ELR (cell line): Measurements from ENCODE around the gene WDFY2.
"Not testable (repeated sequence)": the region's sequence is repeated elsewhere in the genome, so short reads cannot be mapped to it uniquely, and the experiment has no call there.

ENCODE experiments used
- DNase-seq: peaks from one replicate; pipeline ENCODE4 v3.0.0-alpha.2; 2015; ENCODE audit warnings: low read depth

The WDFY2 gene

GRCh38 chr13:51666839-51667238, 82.6 kb downstream of the WDFY2 start:
- DNase-seq, result no peak

DNA sequence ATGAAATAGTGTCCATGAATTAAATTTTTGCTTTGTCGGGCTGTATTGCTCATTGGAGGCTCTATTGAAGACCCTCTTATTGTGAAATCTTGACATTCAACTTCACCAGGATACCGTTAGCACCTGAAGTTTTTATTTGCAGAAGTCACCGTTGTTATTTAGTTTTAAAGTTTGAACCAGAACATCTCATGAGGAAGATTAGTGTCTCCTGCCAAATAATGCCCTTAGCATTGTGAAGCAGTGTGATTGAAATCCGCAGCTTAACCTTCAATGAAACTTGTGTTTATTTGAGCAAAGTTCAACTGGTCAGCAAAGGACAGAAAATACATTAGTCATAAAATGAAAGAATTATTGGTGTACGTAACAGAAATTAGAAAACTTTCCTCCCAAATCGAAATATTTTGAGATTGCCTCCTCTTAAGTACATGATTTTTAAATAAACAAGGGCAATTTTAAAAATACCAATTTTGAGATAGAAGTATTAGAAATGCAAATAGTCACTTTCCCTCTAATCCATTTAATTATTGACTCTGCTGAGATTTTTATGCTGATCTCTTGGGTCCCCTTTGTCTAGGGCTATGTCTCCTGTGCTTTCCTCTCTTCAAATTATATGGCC, 84.4 kb downstream of the WDFY2 start:
- DNase-seq, result no peak

- no peak for DNase-seq
Measured at GRCh38 chr13:51673165-51673564, 88.9 kb downstream of the WDFY2 start.

- no peak for DNase-seq
Measured at GRCh38 chr13:51674276-51674675, 90.0 kb downstream of the WDFY2 start.

DNA sequence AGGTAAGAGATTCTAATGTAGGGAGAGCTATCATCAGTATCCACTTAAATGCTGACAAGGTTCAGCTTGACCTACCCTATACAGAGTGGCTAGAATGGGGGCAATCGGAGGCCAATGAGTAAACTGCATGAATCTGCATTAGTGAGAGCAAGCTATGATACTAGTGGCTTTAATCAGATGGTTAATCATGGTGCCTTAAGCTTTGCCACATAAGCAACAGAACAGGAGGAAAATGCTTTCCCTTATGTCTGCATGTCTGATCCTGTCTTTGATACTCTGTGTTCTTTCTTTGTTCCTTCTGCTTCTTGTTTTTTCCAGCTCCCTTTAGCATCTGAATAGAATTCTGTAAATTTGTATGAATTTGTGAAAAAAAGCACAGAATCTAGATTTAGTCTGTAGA, 91.1 kb downstream of the WDFY2 start:
- DNase-seq, result no peak

GRCh38 chr13:51675877-51676276, 91.6 kb downstream of the WDFY2 start:
- DNase-seq, result no peak

- DNase-seq, result no peak
Measured at GRCh38 chr13:51676739-51677138, 92.5 kb downstream of the WDFY2 start.

GRCh38 chr13:51678420-51678819, 94.2 kb downstream of the WDFY2 start:
- no peak for DNase-seq

DNA sequence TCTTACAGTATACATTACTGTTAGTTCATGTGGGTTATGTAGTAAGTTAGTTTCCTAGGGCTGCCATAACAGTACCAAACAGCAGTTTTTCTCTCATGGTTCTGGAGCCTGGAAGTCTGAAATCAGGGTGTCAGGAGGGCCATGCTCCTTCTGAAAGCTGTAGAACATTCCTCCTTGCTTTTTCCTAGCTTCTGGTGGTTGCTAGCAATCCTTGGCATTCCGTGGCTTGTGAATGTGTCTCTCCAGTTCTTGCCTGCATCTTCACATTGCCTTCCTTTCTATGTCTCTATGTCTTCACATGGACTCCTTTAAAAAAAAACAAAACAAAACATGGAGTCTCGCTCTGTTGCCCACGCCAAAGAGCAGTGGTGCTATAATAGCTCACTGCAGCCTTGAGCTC, 95.4 kb downstream of the WDFY2 start:
- no peak for DNase-seq

DNA sequence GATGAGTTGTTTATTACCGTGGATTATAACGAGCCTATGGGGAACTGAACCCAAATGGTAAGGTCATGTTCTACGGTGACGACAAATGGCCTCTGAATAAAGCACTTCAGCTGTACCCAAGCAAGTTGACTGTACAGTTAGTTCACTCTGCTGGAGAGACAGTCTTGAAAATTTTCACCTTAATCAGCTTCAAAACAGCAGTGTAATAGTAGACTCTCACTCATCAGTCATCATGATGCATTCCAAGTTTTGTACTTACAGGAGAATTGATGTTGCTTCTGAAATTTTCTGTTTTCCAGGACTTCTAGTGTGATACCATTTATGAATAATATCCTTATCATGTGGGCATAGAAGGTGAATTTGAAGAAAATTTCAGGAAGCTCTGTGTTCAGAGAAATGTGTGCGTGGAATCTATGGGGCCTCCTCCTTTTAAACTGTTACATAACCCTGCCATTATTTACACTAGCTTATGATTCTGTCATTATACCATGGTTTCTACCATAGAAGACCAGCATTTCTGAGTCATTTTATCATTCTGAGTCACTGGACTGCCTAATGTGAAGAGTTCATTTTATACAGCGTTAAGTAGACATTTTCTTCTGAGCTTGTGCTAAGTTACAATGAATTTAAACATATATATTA, 96.9 kb downstream of the WDFY2 start:
- peak; percentile 94 for DNase-seq

DNA sequence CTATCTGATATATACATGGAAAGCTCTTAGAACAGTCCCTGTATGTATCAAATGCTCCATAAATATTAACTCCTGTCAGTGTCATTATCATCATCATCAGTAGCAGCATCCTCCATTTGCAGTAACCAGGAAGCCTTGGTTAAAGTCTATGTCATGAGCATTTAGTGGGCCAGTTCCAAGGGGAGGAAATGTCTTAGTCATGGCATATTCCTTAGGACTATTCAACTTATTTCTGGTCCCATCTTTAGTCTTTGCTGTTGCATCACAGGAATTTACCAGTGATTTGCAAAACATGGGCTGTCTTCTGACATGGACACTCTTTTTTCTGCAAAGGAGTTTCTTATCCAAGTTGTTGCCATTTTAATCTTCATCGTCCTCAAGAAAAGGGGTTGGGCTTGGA, 98.4 kb downstream of the WDFY2 start:
- DNase-seq, result peak; percentile 40

- no peak for DNase-seq
Measured at GRCh38 chr13:51683597-51683996, 99.3 kb downstream of the WDFY2 start.

GRCh38 chr13:51684076-51684475, 99.8 kb downstream of the WDFY2 start:
- DNase-seq, result no peak

GRCh38 chr13:51687947-51688714, 103.9 kb downstream of the WDFY2 start:
- DNase-seq, result no peak

DNA sequence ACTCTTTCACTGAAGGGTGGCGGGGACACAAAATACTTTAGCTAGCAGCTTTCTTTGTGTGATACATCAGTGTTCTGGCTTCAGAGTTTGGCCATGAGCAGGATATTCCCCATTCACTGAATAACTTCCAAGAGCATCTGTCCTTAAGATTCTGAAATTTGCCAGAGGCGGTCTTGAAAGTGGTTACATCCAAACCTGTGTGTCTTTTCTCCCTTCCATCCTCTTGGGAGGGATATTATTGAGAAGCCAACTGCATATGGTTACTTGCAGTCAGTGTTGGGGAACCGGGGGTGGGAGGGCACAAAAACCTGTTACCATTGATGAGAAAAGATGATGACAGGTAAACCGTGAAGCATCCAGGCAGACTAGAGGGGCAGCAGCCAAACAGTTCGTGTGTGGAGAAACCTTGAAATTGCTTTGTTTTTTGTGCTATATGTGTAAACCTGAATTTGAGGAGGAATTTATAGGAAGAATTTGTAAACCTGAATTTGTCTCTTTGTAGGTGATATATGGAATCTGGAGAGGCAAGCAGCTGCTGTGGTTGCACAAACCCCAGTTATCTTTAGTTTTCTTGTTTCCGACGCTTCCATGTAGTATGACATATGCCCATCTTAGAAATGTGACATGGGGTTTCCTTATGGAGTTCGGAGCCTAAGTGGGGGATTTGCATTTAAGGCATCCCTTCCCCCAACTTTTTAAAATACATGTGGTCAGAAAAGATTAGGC, 104.8 kb downstream of the WDFY2 start:
- no peak for DNase-seq

DNA sequence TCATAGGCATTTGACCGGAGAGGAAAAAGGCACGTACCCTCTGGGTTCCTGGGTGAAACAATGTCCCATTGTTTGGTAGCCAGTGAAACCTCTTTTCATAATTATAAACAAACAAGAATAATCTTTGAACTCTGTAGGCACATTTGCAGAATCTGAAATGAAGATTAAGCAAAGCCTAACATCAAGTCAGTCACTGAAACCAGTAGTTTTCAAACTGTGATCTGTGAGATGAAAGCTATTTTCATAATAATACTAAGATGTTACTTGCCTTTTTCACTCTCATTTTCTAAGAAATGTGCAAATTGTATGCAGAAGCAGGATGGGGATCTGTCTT, 105.4 kb downstream of the WDFY2 start:
- no peak for DNase-seq

DNA sequence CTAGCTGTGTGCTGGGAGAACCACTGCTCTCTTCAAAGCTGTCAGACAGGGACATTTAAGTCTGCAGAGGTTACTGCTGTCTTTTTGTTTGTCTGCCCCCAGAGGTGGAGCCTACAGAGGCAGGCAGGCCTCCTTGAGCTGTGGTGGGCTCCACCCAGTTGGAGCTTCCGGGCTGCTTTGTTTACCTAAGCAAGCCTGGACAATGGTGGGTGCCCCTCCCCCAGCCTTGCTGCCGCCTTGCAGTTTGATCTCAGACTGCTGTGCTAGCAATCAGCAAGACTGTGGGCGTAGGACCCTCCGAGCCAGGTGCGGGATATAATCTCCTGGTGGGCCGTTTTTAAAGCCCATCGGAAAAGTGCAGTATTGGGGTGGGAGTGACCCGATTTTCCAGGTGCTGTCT, 111.4 kb downstream of the WDFY2 start:
- not testable (repeated sequence) for DNase-seq

GRCh38 chr13:51697181-51697580, 112.9 kb downstream of the WDFY2 start:
- DNase-seq, result peak; percentile 22

GRCh38 chr13:51697855-51698254, 113.6 kb downstream of the WDFY2 start:
- DNase-seq, result no peak

DNA sequence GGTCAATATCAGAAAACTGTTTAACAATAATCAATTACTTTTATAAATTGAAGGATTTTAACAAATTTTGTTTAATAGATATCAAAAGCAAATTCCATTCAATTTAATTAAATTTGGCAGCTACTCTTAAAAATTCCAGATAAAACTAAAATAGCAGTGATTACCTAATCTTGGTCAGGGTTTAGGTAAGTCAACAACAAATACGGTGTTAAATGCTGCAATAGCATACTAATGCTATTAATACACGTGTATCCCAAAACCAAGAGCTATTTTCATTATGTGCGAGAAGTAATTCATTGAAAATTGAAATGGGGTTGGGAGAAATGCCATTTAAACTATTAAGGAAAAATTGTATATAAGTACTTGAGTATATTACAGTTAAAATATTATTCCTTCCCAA, 114.1 kb downstream of the WDFY2 start:
- DNase-seq, result no peak

DNA sequence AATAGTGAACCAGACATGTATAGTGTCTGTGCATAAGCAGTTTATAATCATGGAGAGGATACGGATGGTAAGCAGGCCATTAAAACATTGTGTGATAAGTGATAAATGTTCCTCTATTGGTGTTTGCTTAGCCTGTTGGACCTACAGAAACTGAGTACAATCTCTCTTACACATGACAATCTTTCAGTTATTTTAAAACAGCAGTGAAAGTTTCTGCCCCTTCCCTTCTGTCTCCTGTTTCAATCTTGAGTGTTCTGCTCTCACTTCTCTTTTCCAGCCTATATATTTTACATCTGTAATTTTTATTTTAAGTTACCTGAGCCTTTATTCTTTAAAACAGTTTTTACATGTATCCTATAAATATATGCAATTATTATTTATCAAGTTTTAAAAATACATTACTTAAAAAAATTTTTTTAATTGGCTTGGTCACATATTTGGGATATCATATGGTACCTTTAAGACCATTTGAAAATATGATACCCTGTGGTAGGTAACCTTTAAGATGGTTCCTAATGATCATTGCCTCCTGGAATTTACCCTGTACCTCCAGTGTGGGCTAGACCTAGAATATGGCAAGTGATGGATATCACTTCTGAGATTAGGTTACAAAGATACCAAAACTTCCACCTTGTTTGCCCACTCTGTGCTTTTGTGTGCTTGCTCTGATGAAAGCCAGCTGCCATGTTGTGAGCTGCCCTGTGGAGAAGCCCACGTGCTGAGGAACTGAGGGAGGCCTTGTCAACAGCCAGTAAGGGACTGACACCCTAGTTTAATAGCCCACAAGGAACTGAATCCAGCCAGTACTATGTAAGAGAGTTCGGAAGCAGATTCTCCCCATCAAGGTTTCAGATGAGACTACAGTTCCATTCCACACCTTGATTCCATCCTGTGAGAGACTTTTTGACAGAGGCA, 120.4 kb downstream of the WDFY2 start:
- DNase-seq, result no peak

DNA sequence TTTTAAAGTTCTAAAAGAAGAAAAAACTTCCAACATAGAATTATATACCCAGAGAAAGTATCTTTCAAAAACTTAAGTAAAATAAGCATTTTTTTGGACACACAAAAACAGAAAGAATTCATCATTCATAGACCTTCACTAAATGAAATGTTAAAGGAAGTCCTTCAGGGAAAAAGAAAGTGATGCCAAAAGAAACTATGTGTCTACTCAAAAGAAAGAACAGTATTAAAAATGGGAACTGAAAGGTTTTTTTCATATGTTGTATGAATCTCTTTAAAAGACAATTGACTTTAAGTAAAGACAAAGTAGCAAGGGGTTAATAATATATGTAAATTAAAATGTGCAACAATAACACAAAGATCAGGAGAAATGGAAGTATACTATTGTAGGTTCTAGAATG, 123.2 kb downstream of the WDFY2 start:
- no peak for DNase-seq
